ENCODE results near the gene STK32C.

- TF ChIP-seq POLR2AphosphoS5 (IDR thresholded peaks at IDR 0.05; ENCODE audit: low read depth, low read length) (no peak), REST (IDR thresholded peaks at IDR 0.05; ENCODE audit: insufficient read depth in 1 of 2, low read depth in 2 of 2, low read length in 2 of 2) (no peak), SIN3A (IDR thresholded peaks at IDR 0.05; ENCODE audit: borderline replicate concordance, insufficient read depth, low read length) (no peak)
Measured at GRCh38 chr10:132264966-132265889, 42.5 kb downstream of the STK32C start.

Measured in PFSK-1 (cell line).